ENCODE measurements around the gene BCAS3. TPM values are rescaled to one million over a fixed set of nuclear protein-coding genes. Genes with fewer than 3 reads are reported as not detected.

Gene BCAS3
- total RNA-seq, 4 donors from 2014 or later, result 20.7 to 76.3 (median 39.8) TPM

GRCh38 chr17:61371179-61371578, 693.5 kb downstream of the BCAS3 start:
- no peak overlapping the region for H3K27ac ChIP-seq
- no peaks in the 10 kb centered on the region for H3K4me1 ChIP-seq
- H3K9me3 ChIP-seq, result no peaks in the 10 kb centered on the region
- intact Hi-C loops (cut with DNase I; ENCODE audit: low total_unique reads) (no loop called here), in situ Hi-C loops (cut with MboI; ENCODE audit: low pct_ligation_motif_present in 1 of 4, low pct_unique_long_range_greater_than_20kb in 1 of 4, low sequenced_read_pairs in 3 of 4) (no loop called here)
- TF ChIP-seq CTCF (IDR thresholded peaks at IDR 0.05) (no peak), POLR2AphosphoS5 (IDR thresholded peaks at IDR 0.05) (no peak), EP300 (IDR thresholded peaks at IDR 0.05; ENCODE audit: low read depth) (no peak), POLR2A (IDR thresholded peaks at IDR 0.05) (no peak)
- no peak overlapping the region for H3K4me3 ChIP-seq
- H3K36me3 ChIP-seq, result no peaks in the 10 kb centered on the region
- 92 to 100% methylated on average over 1 of the region's 1 CpG for WGBS, 2 donors (ENCODE audit: low coverage in 1 of 2)
- no peaks in the 10 kb centered on the region for H3K27me3 ChIP-seq
- DNase-seq, result no peak

- Histone ChIP-seq H3K4me1 (no peaks in the 10 kb centered on the region), H3K36me3 (no peaks in the 10 kb centered on the region), H3K4me3 (no peak overlapping the region), H3K27ac (no peak overlapping the region), H3K9me3 (no peaks in the 10 kb centered on the region), H3K27me3 (no peaks in the 10 kb centered on the region)
- no peak for TF ChIP-seq CTCF (IDR thresholded peaks at IDR 0.05)
- TF ChIP-seq POLR2AphosphoS5 (IDR thresholded peaks at IDR 0.05), result no peak
- no peak for TF ChIP-seq POLR2A (IDR thresholded peaks at IDR 0.05)
- no peak for TF ChIP-seq EP300 (IDR thresholded peaks at IDR 0.05; ENCODE audit: low read depth)
- intact Hi-C loops (cut with DNase I; ENCODE audit: low total_unique reads), result no loop called here
- 95 to 96% methylated on average over 6 to 8 of the region's 8 CpGs for WGBS, 2 donors (ENCODE audit: low coverage in 1 of 2)
- no peak for DNase-seq
- in situ Hi-C loops (cut with MboI; ENCODE audit: low pct_ligation_motif_present in 1 of 4, low pct_unique_long_range_greater_than_20kb in 1 of 4, low sequenced_read_pairs in 3 of 4), result no loop called here
Measured at GRCh38 chr17:61371606-61372005, 694.0 kb downstream of the BCAS3 start.

- Histone ChIP-seq H3K27me3 (no peaks in the 10 kb centered on the region), H3K9me3 (no peaks in the 10 kb centered on the region), H3K4me1 (no peaks in the 10 kb centered on the region), H3K4me3 (no peak overlapping the region), H3K36me3 (no peaks in the 10 kb centered on the region), H3K27ac (no peak overlapping the region)
- in situ Hi-C loops (cut with MboI; ENCODE audit: low pct_ligation_motif_present in 1 of 4, low pct_unique_long_range_greater_than_20kb in 1 of 4, low sequenced_read_pairs in 3 of 4), result no loop called here
- DNase-seq, result no peak
- WGBS, 2 donors (ENCODE audit: low coverage in 1 of 2), result 90 to 91% methylated on average over 5 to 9 of the region's 9 CpGs
- intact Hi-C loops (cut with DNase I; ENCODE audit: low total_unique reads), result no loop called here
- TF ChIP-seq POLR2AphosphoS5 (IDR thresholded peaks at IDR 0.05) (no peak), POLR2A (IDR thresholded peaks at IDR 0.05) (no peak), CTCF (IDR thresholded peaks at IDR 0.05) (no peak), EP300 (IDR thresholded peaks at IDR 0.05; ENCODE audit: low read depth) (no peak)
Measured at GRCh38 chr17:61372436-61372835, 694.8 kb downstream of the BCAS3 start.

- Histone ChIP-seq H3K9me3 (no peaks in the 10 kb centered on the region), H3K4me1 (no peaks in the 10 kb centered on the region), H3K36me3 (no peaks in the 10 kb centered on the region), H3K27ac (no peak overlapping the region), H3K27me3 (no peaks in the 10 kb centered on the region), H3K4me3 (no peak overlapping the region)
- TF ChIP-seq EP300 (IDR thresholded peaks at IDR 0.05; ENCODE audit: low read depth) (no peak), POLR2AphosphoS5 (IDR thresholded peaks at IDR 0.05) (no peak), POLR2A (IDR thresholded peaks at IDR 0.05) (no peak), CTCF (IDR thresholded peaks at IDR 0.05) (no peak)
- intact Hi-C loops (cut with DNase I; ENCODE audit: low total_unique reads), result no loop called here
- DNase-seq, result no peak
- in situ Hi-C loops (cut with MboI; ENCODE audit: low pct_ligation_motif_present in 1 of 4, low pct_unique_long_range_greater_than_20kb in 1 of 4, low sequenced_read_pairs in 3 of 4), result loop anchor here (25.0 kb wide), 5 partner anchors 140 to 665 kb away; no protein-coding TSS in a partner anchor
- WGBS, 2 donors (ENCODE audit: low coverage in 1 of 2), result 87 to 98% methylated on average over 7 to 18 of the region's 18 CpGs
Measured at GRCh38 chr17:61376931-61377838, 699.5 kb downstream of the BCAS3 start.

Measured in transverse colon (tissue), 4 donors.